B cell (primary cell): ENCODE results near the gene KLF16. TPM values are rescaled to one million over a fixed set of nuclear protein-coding genes. Genes with fewer than 3 reads are reported as not detected.

Experiments used
- ATAC-seq: fragments of 200-7000 bp; cut with Tn5 transposase; one replicate; pipeline ENCODE4 v1.10.0; 2021; ENCODE audit warnings: low read depth, mild to moderate bottlenecking, moderate number of reproducible peaks, moderate library complexity
- CTCF ChIA-PET: fragments of 350-600 bp; sonication (Branson Sonifier 250); formaldehyde crosslinking; loops from one replicate; lab custom pipeline; 2021; ENCODE audit warnings: antibody characterized with exemption, inconsistent platforms; lab: Charles Lee
- POLR2A ChIA-PET: fragments of 350-600 bp; sonication (Branson Sonifier 250); formaldehyde crosslinking; loops from one replicate; lab custom pipeline; 2021; ENCODE audit warnings: antibody characterized with exemption; lab: Charles Lee
- DNase-seq: peaks from one replicate; pipeline ENCODE4 v3.0.0; 2013
- H2AFZ ChIP-seq: 2 replicates; pipeline ENCODE4 v1.6.1; 2012; ENCODE audit warnings: mild to moderate bottlenecking, low read depth, low read length; ENCODE audit not compliant: insufficient read depth, poor library complexity, severe bottlenecking
- H3K27ac ChIP-seq, 2 donors: 1 replicate in 1 of 2; 2 replicates in 1 of 2; pipeline ENCODE4 v1.5.1; 2012 to 2013; ENCODE audit warnings: low read length in 2 of 2, mild to moderate bottlenecking in 2 of 2, moderate library complexity in 1 of 2
- H3K27me3 ChIP-seq, 4 experiments: fragments of 200-600 bp in 1 of 4; sonication (generic) in 1 of 4; replicated peaks in 1 of 4; 1 replicate in 2 of 4; 2 replicates in 2 of 4; pipeline versions ENCODE4 v1.6.1 to v1.7.0; 2013 to 2016; ENCODE audit warnings: low read length in 3 of 4, mild to moderate bottlenecking in 2 of 4, mixed read lengths in 1 of 4, moderate library complexity in 1 of 4; ENCODE audit not compliant: insufficient read depth in 4 of 4, control insufficient read depth in 3 of 4; ENCODE audit errors: control extremely low read depth in 1 of 4
- H3K36me3 ChIP-seq, 2 experiments: replicated peaks in 1 of 2; 1 replicate in 1 of 2; 2 replicates in 1 of 2; pipeline versions ENCODE4 v1.6.1 to v1.7.1; 2013; ENCODE audit warnings: low read length in 1 of 2; ENCODE audit not compliant: insufficient read depth in 2 of 2, control insufficient read depth in 1 of 2; ENCODE audit errors: control extremely low read depth in 1 of 2, extremely low read depth in 1 of 2
- H3K4me1 ChIP-seq, 2 donors: fragments of 200-600 bp in 1 of 2; sonication (generic) in 1 of 2; 1 replicate in 1 of 2; 2 replicates in 1 of 2; pipeline versions ENCODE4 v1.5.1 to v1.6.1; 2013 to 2017; ENCODE audit warnings: low read length in 2 of 2; ENCODE audit not compliant: control insufficient read depth in 2 of 2, insufficient read depth in 2 of 2
- H3K4me2 ChIP-seq: replicated peaks from 2 replicates; pipeline ENCODE3; 2012; ENCODE audit warnings: mild to moderate bottlenecking, low read depth, low read length; ENCODE audit not compliant: poor library complexity, severe bottlenecking
- H3K4me3 ChIP-seq, 5 experiments: fragments of 200-600 bp in 1 of 5; sonication (generic) in 1 of 5; 1 replicate in 3 of 5; 2 replicates in 2 of 5; pipeline versions ENCODE4 v1.5.1 to v1.7.0; 2011 to 2016; ENCODE audit warnings: low read length in 4 of 5, mild to moderate bottlenecking in 4 of 5, low read depth in 2 of 5, control low read depth in 1 of 5, moderate library complexity in 1 of 5; ENCODE audit not compliant: insufficient read depth in 1 of 5; ENCODE audit errors: control extremely low read depth in 1 of 5, extremely low read depth in 1 of 5
- H3K79me2 ChIP-seq: fragments of 200-600 bp; sonication (generic); one replicate; pipeline ENCODE4 v1.6.0; 2016; ENCODE audit warnings: low read length; ENCODE audit not compliant: control insufficient read depth, insufficient read depth
- H3K9ac ChIP-seq: fragments of 200-600 bp; sonication (generic); 2 replicates; pipeline ENCODE4 v1.6.1; 2017; ENCODE audit warnings: mild to moderate bottlenecking, low read length, moderate library complexity
- H3K9me3 ChIP-seq, 3 donors: one replicate each; pipeline versions ENCODE4 v1.6.1 to v1.7.1; 2013; ENCODE audit warnings: low read length in 2 of 3; ENCODE audit not compliant: control insufficient read depth in 2 of 3, insufficient read depth in 1 of 3; ENCODE audit errors: control extremely low read depth in 1 of 3
- H4K20me1 ChIP-seq: 2 replicates; pipeline ENCODE4 v1.6.0; 2012; ENCODE audit warnings: mild to moderate bottlenecking, low read length; ENCODE audit not compliant: insufficient read depth, control insufficient read depth, poor library complexity, severe bottlenecking
- H3K27ac Mint-ChIP-seq: one replicate; pipeline ENCODE4 v1.8.0; 2021; ENCODE audit warnings: mixed read lengths
- H3K27me3 Mint-ChIP-seq: one replicate; pipeline ENCODE4 v1.8.0; 2021; ENCODE audit warnings: mixed read lengths
- H3K4me1 Mint-ChIP-seq: one replicate; pipeline ENCODE4 v1.8.0; 2021; ENCODE audit warnings: mixed read lengths
- H3K4me3 Mint-ChIP-seq: one replicate; pipeline ENCODE4 v1.8.0; 2021; ENCODE audit warnings: mixed read lengths
- H3K9me3 Mint-ChIP-seq: one replicate; pipeline ENCODE4 v1.8.0; 2022; ENCODE audit warnings: mixed read lengths; ENCODE audit not compliant: insufficient read depth
- EZH2 ChIP-seq: IDR thresholded peaks from 2 replicates; pipeline ENCODE4 v1.6.1; 2012; ENCODE audit warnings: borderline replicate concordance, low read depth, mild to moderate bottlenecking, moderate library complexity, low read length; ENCODE audit not compliant: insufficient read depth, poor library complexity, severe bottlenecking
- WGBS: methylation state at CpG from one replicate; pipeline ENCODE4 v1.1.5; 2013; ENCODE audit warnings: missing lambda C conversion rate; ENCODE audit not compliant: insufficient coverage; 5-methylcytosine and 5-hydroxymethylcytosine counted together
- intact Hi-C: fragments of 100-400 bp; cut with micrococcal nuclease; formaldehyde crosslinking; loops from one replicate; pipeline ENCODE4 v1.10.0; 2022
- polyA plus RNA-seq: library from polyadenylated mRNA; depleted of rRNA; stranded (reverse); fragments of >200 nt; gene quantifications from 2 replicates; pipeline ENCODE4 v1.2.3, GENCODE V29; 2012
- total RNA-seq, 2 donors: library from RNA; stranded (reverse); fragments of 120-200 nt in 1 of 2; gene quantifications; 1 replicate in 1 of 2; 2 replicates in 1 of 2; pipeline versions ENCODE4 v1.2.3 to v1.2.4, GENCODE V29; 2013 to 2022
- TF ChIP-seq, protein P1 (sequence below): fragments of 200-600 bp; IDR thresholded peaks from one replicate; pipeline ENCODE4 v1.8.0; 2022; ENCODE audit warnings: antibody characterized with exemption, mild to moderate bottlenecking

Gene KLF16
- total and polyA plus RNA-seq, 2 donors (not counting 1 experiment from before 2014, with no cell fraction given) = 29.7 to 49.0 TPM

DNA sequence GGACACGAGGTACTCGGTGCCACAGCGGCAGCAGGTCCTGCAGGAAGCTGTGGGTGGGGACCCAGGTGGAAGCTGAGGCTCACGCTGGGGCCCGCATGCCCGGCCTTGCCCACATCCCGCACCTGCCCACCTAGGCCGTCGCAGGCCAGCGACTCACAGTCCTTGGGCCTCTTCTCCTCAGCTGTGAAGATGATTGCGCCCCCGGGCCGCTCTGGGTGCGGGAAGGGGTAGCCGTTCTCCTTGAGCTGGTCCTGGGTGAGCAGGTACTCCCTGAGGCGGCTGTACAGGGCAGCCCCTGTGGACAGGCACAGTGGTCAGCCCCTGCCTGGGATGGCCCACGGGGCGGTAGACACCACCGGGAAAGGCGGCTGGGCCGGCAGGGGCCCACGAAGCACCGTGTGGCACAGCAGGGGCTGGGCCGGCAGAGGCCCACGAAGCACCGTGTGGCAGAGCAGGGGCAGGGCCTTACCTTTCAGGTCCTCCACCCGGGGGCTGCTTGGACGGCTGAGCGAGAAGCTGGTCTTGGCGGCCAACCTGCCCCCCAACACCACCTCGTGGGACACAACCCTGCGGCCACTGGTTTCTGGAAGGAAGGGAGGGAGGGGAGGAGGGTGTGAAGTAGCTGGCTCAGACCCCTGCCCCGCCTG, 44.7 kb downstream of the KLF16 start:
- Histone ChIP-seq H3K9me3 (no peaks in the 10 kb centered on the region), H4K20me1 (peaks cover 63% of the 10 kb centered on the region), H3K9ac (no peak overlapping the region), H3K27me3 (no peaks in the 10 kb centered on the region), H3K27ac (no peak overlapping the region), H3K36me3 (peaks cover 0 to 72% of the 10 kb centered on the region in 2 experiments), H3K4me3 (no peak overlapping the region), H2AFZ (no peak overlapping the region), H3K4me1 (peaks cover 0 to 2% of the 10 kb centered on the region in 2 donors), H3K4me2 (no peak overlapping the region), H3K79me2 (peaks cover 20% of the 10 kb centered on the region)
- intact Hi-C loops = no loop called here
- no peak for TF ChIP-seq EZH2
- TF ChIP-seq, protein P1, sequence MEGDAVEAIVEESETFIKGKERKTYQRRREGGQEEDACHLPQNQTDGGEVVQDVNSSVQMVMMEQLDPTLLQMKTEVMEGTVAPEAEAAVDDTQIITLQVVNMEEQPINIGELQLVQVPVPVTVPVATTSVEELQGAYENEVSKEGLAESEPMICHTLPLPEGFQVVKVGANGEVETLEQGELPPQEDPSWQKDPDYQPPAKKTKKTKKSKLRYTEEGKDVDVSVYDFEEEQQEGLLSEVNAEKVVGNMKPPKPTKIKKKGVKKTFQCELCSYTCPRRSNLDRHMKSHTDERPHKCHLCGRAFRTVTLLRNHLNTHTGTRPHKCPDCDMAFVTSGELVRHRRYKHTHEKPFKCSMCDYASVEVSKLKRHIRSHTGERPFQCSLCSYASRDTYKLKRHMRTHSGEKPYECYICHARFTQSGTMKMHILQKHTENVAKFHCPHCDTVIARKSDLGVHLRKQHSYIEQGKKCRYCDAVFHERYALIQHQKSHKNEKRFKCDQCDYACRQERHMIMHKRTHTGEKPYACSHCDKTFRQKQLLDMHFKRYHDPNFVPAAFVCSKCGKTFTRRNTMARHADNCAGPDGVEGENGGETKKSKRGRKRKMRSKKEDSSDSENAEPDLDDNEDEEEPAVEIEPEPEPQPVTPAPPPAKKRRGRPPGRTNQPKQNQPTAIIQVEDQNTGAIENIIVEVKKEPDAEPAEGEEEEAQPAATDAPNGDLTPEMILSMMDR = no peak
- Mint-ChIP-seq H3K27me3 (no peaks in the 10 kb centered on the region), H3K4me3 (no peak overlapping the region), H3K9me3 (no peaks in the 10 kb centered on the region), H3K4me1 (no peaks in the 10 kb centered on the region), H3K27ac (no peak overlapping the region)
- ChIA-PET POLR2A (interaction anchor here (0.6 kb wide), 1 partner anchor 961 kb away, joined by 3 read pairs; no protein-coding TSS in a partner anchor), CTCF (interaction anchor here (1.0 kb wide), 1 partner anchor 138 kb away, joined by 5 read pairs; no protein-coding TSS in a partner anchor)
- WGBS = 94% methylated on average over 29 of the region's 33 CpGs
- ATAC-seq (no peak), DNase-seq (no peak)

DNA sequence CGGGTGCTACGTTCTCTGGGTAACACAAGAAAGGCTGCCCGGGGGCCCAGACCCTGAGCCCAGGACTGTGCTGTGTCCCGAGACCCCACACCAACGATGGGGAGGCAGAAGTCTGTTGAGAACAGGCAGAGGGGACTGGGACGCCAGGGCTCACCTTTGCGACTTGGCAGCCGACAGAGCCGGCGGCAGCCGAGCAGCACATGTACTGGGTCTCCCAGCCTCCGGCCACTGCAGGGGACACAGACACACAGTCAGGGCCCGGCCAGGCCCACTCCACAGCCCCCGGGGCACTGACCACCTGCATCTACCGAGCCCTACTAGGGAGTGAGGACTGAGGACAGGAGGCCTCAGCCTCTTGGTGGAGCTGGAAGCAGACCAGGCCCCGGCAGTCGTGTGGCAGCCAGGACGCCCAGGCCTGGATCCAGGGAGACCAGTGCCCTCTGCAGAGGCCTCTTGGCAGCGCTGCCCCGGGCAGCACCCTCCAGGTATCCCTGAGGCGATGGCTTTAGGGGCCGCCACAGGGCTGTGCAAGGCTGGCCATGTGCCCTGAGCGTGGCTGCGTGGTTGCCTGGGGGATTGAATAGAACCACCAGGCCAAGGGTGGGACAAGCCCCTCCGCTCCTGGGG, 45.7 kb downstream of the KLF16 start:
- Mint-ChIP-seq H3K27ac (no peak overlapping the region), H3K9me3 (no peaks in the 10 kb centered on the region), H3K4me3 (no peak overlapping the region), H3K4me1 (peaks cover 6% of the 10 kb centered on the region), H3K27me3 (no peaks in the 10 kb centered on the region)
- POLR2A ChIA-PET = no interaction called here
- TF ChIP-seq, protein P1 = no peak
- no peak for TF ChIP-seq EZH2
- Histone ChIP-seq H3K4me2 (no peak overlapping the region), H3K27ac (no peak overlapping the region), H3K9me3 (peaks cover 0 to 2% (median 0%) of the 10 kb centered on the region in 3 donors), H3K79me2 (peaks cover 14% of the 10 kb centered on the region), H2AFZ (no peak overlapping the region), H3K9ac (no peak overlapping the region), H3K4me1 (peaks cover 9 to 12% of the 10 kb centered on the region in 2 donors), H3K36me3 (peaks cover 0 to 64% of the 10 kb centered on the region in 2 experiments), H3K27me3 (no peaks in the 10 kb centered on the region), H3K4me3 (no peak overlapping the region), H4K20me1 (peaks cover 57% of the 10 kb centered on the region)
- CTCF ChIA-PET = no interaction called here
- no peak for ATAC-seq
- intact Hi-C loops = no loop called here
- 96% methylated on average over 24 of the region's 25 CpGs for WGBS
- DNase-seq = no peak
